Gastroesophageal sphincter (tissue), 4 donors: ENCODE data around the gene LOC101059915.

Experiments
- ATAC-seq: fragments of 150-250 bp; one replicate; pipeline ENCODE4 v1.9.1; 2016; ENCODE audit warnings: mild to moderate bottlenecking, moderate library complexity
- H3K27ac ChIP-seq, 4 donors: fragments of 200-600 bp; sonication (generic) in 3 of 4; 1 replicate in 3 of 4; 2 replicates in 1 of 4; pipeline ENCODE4 v1.5.1; 2016 to 2019
- H3K27me3 ChIP-seq: fragments of 200-600 bp; sonication (generic); one replicate; pipeline ENCODE4 v1.5.1; 2019
- H3K36me3 ChIP-seq, 2 donors: fragments of 200-600 bp; sonication (generic); one replicate each; pipeline ENCODE4 v1.5.1; 2019; ENCODE audit warnings: control low read depth in 1 of 2
- H3K4me1 ChIP-seq, 3 donors: fragments of 200-600 bp; sonication (generic); 1 replicate in 2 of 3; 2 replicates in 1 of 3; pipeline ENCODE4 v1.5.1; 2016 to 2019; ENCODE audit warnings: control low read depth in 2 of 3
- H3K4me3 ChIP-seq, 2 donors: fragments of 200-600 bp; sonication (generic); one replicate each; pipeline ENCODE4 v1.5.1; 2019; ENCODE audit warnings: mild to moderate bottlenecking in 1 of 2, moderate library complexity in 1 of 2
- H3K9me3 ChIP-seq, 3 donors: fragments of 200-600 bp; sonication (generic); one replicate each; pipeline ENCODE4 v1.5.1; 2017 to 2019; ENCODE audit warnings: control low read depth in 2 of 3
- EP300 ChIP-seq: sonication (generic); formaldehyde crosslinking; IDR thresholded peaks from one replicate; pipeline ENCODE4 v1.6.1; 2017; ENCODE audit warnings: antibody characterized with exemption, mild to moderate bottlenecking
- POLR2A ChIP-seq, 2 donors: fragments of 450-650 bp; IDR thresholded peaks; one replicate each; pipeline ENCODE4 v1.6.1; 2017; ENCODE audit warnings: antibody characterized with exemption in 2 of 2, mild to moderate bottlenecking in 2 of 2, moderate library complexity in 1 of 2
- POLR2AphosphoS5 ChIP-seq: sonication (generic); formaldehyde crosslinking; IDR thresholded peaks from one replicate; pipeline ENCODE4 v1.6.1; 2017; ENCODE audit warnings: antibody characterized with exemption
- WGBS, 2 donors: methylation state at CpG; one replicate each; pipeline ENCODE4 v1.1.5; 2018; ENCODE audit warnings: low coverage in 1 of 2; 5-methylcytosine and 5-hydroxymethylcytosine counted together
- TF ChIP-seq, protein P1 (sequence below), 4 experiments: fragments of 200-600 bp in 2 of 4; fragments of 450-650 bp in 2 of 4; sonication (generic) in 1 of 4; IDR thresholded peaks; one replicate each; pipeline ENCODE4 v1.5.1; 2017 to 2019; ENCODE audit warnings: antibody characterized with exemption in 4 of 4, mild to moderate bottlenecking in 2 of 4, moderate library complexity in 2 of 4

LOC101059915 gene

DNA sequence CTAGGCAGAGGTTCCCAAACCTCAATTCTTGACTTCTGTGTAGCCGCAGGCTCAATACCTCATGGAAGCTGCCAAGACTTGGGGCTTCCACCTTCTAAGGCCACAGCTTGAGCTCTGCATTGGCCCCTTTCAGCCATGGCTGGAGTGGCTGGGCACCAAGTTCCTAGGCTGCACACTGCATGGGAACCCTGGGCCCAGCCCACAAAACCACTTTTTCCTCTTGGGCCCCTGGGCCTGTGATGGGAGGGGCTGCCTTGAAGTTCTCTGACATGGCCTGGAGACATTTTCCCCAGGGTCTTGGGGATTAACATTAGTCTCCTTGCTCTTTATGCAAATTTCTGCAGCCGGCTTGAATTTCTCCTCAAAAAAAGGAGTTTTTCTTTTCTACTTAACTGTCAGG is 14.0 kb upstream of the LOC101059915 start:
- H3K36me3 ChIP-seq, result no peaks in the 10 kb centered on the region
- H3K9me3 ChIP-seq, result no peaks in the 10 kb centered on the region
- TF ChIP-seq POLR2A (IDR thresholded peaks at IDR 0.05) (no peak), EP300 (no peak), POLR2AphosphoS5 (no peak)
- TF ChIP-seq, protein P1, sequence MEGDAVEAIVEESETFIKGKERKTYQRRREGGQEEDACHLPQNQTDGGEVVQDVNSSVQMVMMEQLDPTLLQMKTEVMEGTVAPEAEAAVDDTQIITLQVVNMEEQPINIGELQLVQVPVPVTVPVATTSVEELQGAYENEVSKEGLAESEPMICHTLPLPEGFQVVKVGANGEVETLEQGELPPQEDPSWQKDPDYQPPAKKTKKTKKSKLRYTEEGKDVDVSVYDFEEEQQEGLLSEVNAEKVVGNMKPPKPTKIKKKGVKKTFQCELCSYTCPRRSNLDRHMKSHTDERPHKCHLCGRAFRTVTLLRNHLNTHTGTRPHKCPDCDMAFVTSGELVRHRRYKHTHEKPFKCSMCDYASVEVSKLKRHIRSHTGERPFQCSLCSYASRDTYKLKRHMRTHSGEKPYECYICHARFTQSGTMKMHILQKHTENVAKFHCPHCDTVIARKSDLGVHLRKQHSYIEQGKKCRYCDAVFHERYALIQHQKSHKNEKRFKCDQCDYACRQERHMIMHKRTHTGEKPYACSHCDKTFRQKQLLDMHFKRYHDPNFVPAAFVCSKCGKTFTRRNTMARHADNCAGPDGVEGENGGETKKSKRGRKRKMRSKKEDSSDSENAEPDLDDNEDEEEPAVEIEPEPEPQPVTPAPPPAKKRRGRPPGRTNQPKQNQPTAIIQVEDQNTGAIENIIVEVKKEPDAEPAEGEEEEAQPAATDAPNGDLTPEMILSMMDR (IDR thresholded peaks at IDR 0.05), result no peak
- WGBS, 2 donors, result 71% methylated on average over 1 of the region's 2 CpGs; no CpG with 5 or more reads in 1 of the 2 donors
- no peak for ATAC-seq
- H3K4me3 ChIP-seq, result no peak overlapping the region
- no peaks in the 10 kb centered on the region for H3K4me1 ChIP-seq
- no peaks in the 10 kb centered on the region for H3K27me3 ChIP-seq
- no peak overlapping the region for H3K27ac ChIP-seq

DNA sequence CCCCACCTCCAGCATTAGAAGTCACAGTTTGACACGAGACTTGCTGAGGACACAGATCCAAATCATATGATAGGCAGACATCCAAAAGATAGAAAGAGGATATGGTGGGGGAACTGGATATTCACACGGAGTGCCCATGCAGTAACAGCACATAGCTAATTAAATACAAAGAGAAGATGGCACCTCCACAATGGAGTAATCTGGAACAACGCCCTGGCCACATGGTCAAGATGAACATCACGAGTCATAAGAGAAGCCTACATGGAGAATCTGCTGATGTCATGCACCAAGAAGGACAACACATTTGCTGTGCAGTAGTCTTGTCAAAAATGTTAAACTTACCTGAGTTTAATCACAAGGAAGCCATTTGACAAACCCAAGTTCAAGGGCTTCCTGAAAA is 10.1 kb upstream of the LOC101059915 start:
- Histone ChIP-seq H3K27ac (no peak overlapping the region), H3K9me3 (no peaks in the 10 kb centered on the region), H3K27me3 (no peaks in the 10 kb centered on the region), H3K4me1 (no peaks in the 10 kb centered on the region), H3K4me3 (no peak overlapping the region), H3K36me3 (no peaks in the 10 kb centered on the region)
- no peak for ATAC-seq
- WGBS, 2 donors, result 65 to 100% methylated on average over 2 to 3 of the region's 4 CpGs
- TF ChIP-seq POLR2A (IDR thresholded peaks at IDR 0.05) (no peak), POLR2AphosphoS5 (no peak), EP300 (no peak)
- TF ChIP-seq, protein P1 (IDR thresholded peaks at IDR 0.05), result no peak

DNA sequence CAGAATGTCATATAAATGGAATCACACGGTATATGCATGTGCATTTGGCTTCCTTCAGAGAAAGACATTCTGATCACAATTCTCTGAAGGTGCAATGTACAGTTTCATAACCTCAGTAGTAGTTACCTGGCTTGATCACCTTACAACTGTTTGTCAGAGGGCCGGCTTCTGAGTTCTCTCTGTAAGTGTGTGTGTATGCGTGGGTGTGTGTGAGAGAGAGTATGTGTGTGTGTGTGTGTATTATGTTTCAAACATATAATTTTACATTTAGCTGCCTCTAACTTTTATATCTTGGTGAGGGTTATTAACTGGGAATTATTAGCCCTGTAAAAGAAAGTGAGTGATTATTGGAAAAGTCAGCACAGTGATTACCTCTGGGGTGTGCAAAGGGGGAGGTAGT is 8.0 kb upstream of the LOC101059915 start:
- WGBS, 2 donors, result 64 to 69% methylated on average over 3 of the region's 3 CpGs
- no peak for ATAC-seq
- no peak overlapping the region for H3K27ac ChIP-seq
- H3K9me3 ChIP-seq, result no peaks in the 10 kb centered on the region
- no peak for TF ChIP-seq POLR2A (IDR thresholded peaks at IDR 0.05)
- TF ChIP-seq, protein P1 (IDR thresholded peaks at IDR 0.05), result no peak
- no peak for TF ChIP-seq POLR2AphosphoS5
- no peak for TF ChIP-seq EP300
- H3K27me3 ChIP-seq, result no peaks in the 10 kb centered on the region
- no peak overlapping the region for H3K4me3 ChIP-seq
- no peaks in the 10 kb centered on the region for H3K4me1 ChIP-seq
- no peaks in the 10 kb centered on the region for H3K36me3 ChIP-seq

DNA sequence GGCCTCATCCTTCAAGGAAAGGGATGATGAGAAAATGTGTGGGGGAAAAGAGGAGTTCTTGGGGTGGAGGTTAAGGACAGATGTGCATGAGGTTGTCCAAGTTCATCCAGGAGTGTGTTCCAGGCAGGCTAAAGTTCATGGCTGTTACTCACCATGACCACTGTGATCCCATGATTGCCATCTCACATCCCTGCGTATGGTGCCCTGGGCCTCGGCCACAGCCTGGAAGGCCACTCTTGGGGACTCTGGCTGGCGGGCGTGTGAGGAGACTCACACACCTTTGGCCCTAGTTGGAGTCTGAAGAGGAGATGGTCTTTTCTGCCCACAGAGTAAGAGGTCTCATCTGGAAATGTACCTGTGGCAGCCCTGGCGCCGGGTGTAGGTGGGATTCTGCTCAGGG is 7.4 kb upstream of the LOC101059915 start:
- no peak for ATAC-seq
- WGBS, 2 donors, result no CpG with 5 or more reads among the region's 6 CpGs
- Histone ChIP-seq H3K27me3 (no peaks in the 10 kb centered on the region), H3K4me1 (no peaks in the 10 kb centered on the region), H3K9me3 (no peaks in the 10 kb centered on the region), H3K36me3 (no peaks in the 10 kb centered on the region), H3K4me3 (no peak overlapping the region), H3K27ac (no peak overlapping the region)
- TF ChIP-seq POLR2AphosphoS5 (no peak), EP300 (no peak), POLR2A (IDR thresholded peaks at IDR 0.05) (no peak)
- TF ChIP-seq, protein P1 (IDR thresholded peaks at IDR 0.05), result no peak

DNA sequence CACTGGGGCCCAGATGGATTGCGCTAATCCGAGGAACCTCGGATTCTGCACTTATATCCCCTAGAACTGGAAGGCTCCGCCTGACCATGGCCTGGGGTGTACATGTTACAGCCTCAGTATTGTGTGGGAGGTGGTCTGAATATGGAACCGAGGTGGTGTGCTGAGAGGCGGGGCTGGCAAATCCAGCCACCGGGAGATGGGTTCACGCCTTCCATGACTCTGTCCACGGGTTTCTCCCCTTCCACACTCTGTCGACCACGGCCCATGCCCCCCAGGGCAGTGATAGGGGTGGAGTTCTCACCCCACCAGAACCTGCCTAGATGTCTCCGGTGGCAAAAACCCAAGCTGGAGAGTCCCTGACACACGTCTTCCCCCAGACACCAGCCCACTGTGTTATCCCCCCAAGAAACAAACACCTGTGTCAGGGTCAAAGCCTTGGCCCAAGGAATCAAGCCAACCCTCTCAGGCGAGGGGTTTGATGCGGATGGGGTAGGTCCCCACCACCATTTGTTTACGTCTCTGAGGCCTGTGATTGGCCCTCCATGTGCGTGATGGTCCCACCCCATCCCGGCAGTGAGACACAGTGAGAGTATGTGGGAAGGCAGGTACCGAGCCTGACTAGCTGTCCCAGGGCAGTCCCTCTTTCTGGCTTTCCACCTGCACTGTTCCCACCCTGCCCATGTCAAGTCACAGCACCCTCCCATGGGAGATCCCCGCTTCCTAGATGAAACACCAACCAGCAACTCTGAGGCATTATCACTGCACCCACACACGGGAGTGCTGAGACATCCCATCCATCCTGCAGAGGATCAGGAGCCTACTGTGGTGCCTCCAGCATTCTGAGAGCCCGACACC is 6.6 kb upstream of the LOC101059915 start:
- H3K4me1 ChIP-seq, result no peaks in the 10 kb centered on the region
- no peaks in the 10 kb centered on the region for H3K36me3 ChIP-seq
- H3K9me3 ChIP-seq, result no peaks in the 10 kb centered on the region
- no peaks in the 10 kb centered on the region for H3K27me3 ChIP-seq
- H3K4me3 ChIP-seq, result no peak overlapping the region
- H3K27ac ChIP-seq, result no peak overlapping the region
- TF ChIP-seq POLR2AphosphoS5, result no peak
- TF ChIP-seq EP300, result no peak
- TF ChIP-seq, protein P1 (IDR thresholded peaks at IDR 0.05), result no peak
- no peak for TF ChIP-seq POLR2A (IDR thresholded peaks at IDR 0.05)
- 88% methylated on average over 10 of the region's 22 CpGs; no CpG with 5 or more reads in 1 of the 2 donors for WGBS, 2 donors
- no peak for ATAC-seq
